NCI-H2107 treated with DMSO at 0.1 percent for 48 hours (cell line): ENCODE results near the gene TMEM50B.
"Not testable (repeated sequence)": the region's sequence is repeated elsewhere in the genome, so short reads cannot be mapped to it uniquely, and the experiment has no call there.

Experiments
- DNase-seq: peaks from one replicate; lab custom pipeline; 2025; ENCODE audit not compliant: unreplicated experiment; lab: John Stamatoyannopoulos, UW

The TMEM50B gene

DNA sequence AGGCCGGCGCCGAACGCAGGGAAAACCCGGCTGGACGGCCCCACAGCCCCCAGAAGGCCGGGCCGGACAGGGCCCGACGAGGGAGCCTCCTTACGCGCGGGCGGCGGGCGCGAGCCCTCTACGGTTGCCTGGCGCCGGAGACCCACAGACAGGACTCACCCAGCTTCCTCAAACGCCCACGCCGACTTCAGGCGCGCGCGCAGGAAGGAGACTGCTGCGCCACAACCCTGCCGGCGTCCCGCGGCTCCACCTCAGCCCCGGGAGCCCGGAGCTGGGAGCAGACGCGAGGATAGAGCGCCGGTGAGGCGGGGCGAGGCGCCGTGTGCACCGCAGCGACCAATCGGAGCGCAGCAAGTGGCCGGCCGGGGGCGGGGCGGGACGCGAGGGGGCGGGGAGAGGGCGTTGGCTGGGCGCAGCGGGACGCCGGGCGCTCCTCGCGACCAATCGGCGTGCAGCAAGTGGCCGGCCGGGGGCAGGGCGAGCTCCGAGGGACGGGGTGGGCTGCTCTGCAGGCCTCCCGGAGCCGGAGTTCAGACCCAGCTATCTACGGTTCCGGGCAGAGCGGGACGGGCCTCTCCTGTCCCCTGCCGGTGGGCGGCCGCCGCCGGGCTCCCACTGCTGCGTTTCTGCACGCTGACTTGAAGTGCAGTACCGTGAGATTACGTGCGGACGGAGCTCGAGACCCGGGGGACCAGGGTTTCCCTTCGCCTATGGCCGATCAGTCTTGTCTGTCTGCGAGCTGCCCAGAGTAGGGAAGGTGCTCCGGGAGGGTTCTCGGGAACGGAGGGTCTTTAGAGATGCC is at the start of gene TMEM50B:
Gene TMEM50B, minus strand, starts transcription at position 296 of the 802 bp plus-strand sequence. CDS start 11,089 bp downstream, outside the sequence.
- peak; percentile 79 for DNase-seq

DNA sequence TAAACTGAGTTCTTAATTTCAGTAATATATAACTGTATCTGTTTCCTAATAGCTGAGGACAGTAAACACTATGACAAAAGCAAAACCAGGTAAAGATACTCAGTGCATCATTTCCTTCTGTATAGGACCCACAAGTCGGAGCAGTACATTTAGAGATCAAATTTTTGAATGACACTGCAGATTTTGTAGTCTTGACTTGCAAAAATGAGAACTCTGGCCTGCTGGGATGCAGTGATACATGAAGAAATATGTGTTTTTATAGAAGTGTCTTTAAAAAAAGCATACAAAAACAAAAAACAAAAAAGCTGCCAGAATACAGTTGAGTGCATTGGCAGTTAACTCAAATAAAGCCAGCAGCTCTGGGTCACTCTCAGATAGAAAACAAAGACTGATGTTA is 43.2 kb upstream of the TMEM50B start:
- DNase-seq = no peak

DNA sequence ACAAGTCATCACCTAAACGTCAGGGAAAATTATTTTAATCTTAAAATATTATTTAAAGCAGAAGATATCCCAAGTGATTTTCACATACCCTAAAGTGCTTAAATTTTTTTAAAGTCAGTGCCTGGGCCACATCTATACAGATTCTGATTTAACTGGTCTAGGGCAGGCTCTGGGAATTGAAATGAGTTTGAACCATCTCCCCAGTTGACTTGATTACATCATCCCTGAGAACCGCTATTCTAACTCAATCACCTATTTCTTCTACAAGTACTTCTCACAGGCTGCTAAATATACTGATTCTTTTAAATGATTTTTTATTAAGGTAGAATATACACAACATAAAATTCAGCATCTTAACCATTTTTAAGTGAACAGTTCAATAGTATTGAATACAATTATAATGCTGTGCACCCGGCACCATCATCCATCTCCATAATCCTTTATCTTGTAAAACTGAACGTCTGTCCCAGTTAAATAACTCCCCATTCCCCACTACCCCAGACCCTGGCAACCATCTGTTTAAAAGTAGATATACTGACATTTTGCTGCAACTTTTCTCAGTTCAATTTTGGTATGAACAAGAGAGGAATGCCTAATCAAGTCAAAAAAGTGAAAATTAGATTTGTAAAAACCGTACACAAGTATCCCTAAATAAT is 42.7 kb upstream of the TMEM50B start:
- no peak for DNase-seq

DNA sequence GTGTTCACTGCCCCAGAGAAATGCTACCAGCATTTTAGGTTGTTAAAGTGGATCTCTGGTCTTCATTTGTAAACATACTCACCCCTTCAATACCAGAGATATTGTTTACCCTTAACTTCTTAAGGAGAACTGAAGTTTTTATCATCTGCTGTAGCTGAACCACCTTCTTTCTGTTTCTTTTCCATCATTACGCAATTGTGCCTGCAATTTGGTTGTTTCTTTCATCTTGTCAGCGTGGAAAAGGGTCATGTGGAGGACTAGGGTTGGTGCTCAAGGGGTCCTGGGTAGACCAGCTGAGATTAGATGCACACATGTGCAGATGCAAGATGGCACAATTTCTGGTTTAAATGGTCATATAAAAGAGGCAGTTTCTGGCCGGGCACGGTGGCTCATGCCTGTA is 39.1 kb upstream of the TMEM50B start:
- DNase-seq = no peak

DNA sequence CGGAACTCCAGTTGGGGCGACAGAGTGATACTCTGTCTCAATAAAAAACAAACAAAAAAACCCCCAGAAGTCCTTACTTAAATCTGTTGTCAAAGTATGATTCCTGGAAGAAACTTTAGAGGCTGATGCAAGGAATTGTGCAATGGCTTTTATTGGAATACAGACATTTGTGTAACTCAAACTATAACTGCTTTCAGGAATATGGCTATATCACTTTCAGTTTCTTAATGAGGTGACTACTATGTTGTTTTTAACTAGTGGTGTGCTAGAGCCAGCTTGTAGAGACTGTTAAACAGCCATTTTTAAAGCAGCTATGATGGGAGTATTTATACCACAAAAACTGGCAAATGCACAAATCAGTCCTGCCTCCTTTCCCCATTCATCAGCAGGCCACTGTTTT is 34.5 kb upstream of the TMEM50B start:
- no peak for DNase-seq

DNA sequence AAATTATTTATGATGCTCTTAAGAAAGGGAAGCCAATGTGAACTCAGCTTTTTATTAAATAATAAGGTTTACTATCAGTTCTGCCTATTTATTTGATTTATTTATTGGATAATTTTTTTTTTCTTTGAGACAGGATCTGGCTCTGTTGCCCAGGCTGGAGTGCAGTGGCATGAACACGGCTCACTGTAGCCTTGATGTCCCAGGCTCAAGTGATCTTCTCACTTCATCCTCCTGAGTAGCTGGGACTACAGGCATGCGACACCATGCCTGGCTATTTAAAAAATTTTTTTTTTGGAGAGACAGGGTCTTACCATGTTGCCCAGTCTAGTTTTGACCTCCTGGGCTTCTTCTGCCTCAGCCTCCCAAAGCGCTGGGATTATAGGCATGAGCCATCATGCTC is 32.7 kb upstream of the TMEM50B start:
- DNase-seq = no peak

DNA sequence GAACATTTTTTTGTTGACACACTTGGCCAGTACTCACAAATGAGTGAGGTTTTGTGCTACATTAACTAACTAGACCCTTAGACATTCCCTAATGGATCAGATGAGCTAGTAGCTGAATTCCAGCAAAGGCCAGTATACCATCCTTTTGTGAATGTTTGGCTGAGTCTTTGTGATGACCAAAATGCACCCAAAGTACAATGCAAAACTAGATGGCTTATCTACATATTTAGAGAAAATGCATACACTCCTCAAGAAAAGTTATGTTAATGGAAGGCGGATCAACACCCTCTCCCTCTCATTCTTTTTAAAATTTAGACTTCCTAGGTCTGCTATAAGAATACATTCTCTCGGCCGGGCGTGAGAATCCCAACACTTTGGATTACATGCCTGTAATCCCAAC is 31.9 kb upstream of the TMEM50B start:
- no peak for DNase-seq

DNA sequence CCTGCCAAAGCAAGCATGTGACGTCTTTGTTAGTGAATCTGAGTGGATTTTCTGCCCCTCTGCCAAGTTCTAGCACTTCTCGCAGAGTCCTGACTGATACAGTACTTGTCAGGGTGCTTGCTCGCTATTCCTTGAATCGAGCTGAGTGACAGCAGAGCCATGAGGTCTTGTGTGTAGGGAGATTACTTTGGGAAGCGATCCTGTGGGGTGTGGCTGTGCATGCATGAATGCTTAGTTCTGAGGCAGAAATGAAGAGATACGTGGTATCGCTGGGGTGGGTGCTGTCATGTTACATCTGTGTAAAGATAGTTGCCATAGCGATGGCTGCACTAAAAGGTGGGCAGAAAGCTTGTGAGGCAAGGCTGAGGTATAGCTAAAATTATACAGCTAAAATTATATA is 31.1 kb upstream of the TMEM50B start:
- DNase-seq = no peak

DNA sequence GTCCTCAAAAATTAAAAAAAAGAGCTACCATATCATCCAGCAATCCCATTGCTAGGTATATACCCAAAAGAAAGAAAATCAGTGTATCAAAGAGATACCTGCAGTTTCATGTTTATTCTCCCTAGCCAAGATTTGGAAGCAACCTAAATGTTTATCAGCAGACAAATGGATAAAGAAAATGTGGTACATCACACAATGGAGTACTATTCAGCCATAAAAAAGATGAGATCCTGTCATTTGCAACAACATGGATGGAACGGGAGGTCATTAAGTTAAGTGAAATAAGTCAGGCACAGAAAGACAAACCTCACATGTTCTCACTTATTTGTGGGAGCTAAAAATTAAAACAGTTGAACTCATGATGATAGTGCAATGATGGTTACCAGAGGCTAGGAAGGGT is 27.2 kb upstream of the TMEM50B start:
- DNase-seq = not testable (repeated sequence)

DNA sequence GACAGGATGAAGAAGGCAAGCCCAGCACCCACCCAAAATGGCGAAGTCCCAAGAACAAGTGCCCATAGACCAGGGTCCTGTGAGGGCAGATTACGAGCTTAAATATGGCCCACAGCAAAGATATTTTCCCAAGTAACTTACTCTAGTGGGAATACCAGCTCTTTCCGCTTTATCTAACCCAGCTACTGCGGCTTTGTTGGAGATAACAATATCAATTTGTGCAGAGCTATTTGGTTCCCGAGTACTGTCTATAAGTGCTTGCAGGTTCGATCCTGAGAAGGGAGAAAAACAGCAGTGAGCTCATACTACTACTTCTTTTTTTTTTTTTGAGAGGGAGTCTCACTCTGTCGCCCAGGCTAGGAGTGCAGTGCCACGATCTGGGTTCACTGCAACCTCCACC is 26.1 kb upstream of the TMEM50B start:
- DNase-seq = no peak

DNA sequence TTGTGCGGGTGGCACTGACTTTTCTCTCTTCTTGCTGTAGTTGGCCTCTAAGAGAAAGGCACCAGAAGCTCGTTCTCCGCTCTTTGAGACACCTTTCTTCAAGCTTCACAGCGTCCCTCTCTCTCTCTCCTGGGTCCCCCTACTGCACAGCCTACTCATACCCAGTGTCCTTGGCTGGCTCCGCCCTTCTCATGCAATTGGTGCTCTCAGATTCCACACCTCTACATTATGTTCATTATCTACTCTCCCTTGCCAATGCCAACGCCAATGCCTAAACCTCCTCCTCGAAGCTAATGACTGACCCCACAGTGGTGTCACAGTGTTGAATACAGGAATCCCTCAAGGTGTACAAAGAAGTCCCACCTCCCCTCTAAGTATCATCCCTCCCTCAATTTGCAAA is 16.6 kb upstream of the TMEM50B start:
- no peak for DNase-seq

DNA sequence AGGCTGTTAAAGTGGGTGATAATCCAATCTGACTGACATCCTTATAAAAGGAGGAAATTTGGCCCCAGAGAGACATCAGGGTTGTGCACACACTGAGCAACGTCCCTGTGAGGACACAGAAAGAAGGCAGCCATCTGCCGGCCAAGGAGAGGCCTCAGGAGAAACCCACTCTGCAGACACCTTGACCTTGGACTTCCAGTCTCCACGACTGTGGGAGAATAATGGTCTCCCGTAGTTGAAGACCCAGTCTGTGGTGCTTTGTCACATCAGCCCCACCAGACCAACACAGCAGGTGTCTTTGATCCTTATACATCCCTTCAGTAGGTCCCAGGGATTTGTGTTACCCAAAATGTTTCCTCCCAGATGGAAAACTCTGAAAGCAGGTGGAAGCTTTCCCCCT is 16.0 kb upstream of the TMEM50B start:
- no peak for DNase-seq

DNA sequence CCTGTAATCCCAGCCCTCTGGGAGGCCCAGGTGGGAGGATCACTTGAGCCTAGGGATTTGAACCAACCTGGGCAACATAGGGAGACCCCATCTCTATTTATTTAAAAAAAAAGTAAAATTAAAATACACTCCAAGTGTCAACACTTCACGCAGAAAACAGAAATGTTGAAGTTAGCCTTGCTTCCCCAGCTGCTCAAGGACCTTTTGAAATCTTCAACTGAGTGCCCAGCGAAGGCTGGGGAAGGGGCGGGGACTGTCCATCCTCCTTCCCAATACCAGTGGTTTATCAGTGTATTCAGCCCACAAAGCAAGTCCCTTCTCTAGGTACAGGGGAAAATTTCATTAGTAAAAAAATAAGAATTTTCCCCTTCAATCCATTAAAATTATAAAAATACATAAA is 14.0 kb upstream of the TMEM50B start:
- DNase-seq = no peak

DNA sequence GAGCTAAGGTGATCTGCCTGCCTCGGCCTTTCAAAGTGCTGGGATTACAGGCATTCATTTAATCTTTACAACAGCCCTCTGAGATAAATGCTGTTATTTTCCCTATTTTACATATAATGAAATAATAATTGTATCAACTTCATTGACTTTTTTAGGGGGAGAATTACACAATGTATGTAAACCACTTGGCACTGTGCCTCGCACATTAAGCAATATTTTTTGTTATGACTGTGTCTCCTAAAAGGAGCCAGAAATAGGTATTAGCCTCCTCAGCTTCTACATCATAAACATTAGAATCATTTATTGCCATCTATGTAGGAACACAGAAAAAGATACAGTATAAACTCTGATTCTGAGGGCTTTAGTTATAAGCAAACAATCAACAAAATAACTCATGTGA is 12.8 kb upstream of the TMEM50B start:
- no peak for DNase-seq

DNA sequence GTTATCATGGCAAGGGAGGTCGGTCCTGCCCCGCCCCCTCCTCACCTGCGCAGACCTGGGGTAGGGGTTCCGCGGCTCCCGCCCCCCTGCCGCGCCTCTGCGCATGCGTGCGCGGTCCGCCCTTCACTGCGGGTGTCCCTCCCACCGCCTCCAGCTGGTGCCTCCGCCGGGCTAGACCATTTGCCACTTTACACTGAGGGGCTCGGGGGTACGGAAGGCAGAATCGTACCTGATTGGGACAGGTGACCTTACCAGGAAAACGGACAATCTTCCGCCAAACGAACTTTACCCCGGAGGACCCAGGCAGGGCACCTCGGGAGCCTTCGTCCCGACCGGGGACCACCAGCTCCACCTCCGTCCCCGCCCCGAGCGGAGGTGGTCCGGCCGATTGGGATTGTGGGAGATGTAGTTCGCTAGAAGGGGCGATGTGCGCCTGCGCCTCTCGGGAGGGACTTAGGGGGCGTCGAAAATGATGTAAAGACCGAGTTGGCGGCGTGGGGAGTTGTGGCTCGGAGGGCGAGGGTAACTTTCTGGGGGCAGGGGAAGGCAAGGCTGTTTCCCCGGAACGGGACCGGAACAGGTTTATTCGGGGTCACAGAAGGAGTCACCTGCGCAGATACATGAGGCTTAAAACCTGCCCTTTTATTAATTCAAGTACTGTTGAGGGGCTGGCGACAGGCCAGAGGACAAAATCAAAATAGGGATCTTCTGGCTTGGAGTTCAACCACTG is 11.8 kb upstream of the TMEM50B start, which contains the start of gene DNAJC28:
Gene DNAJC28, minus strand, starts transcription at position 344 of the 730 bp plus-strand sequence. CDS start 2,323 bp downstream, outside the sequence.
- DNase-seq = peak; percentile 88

DNA sequence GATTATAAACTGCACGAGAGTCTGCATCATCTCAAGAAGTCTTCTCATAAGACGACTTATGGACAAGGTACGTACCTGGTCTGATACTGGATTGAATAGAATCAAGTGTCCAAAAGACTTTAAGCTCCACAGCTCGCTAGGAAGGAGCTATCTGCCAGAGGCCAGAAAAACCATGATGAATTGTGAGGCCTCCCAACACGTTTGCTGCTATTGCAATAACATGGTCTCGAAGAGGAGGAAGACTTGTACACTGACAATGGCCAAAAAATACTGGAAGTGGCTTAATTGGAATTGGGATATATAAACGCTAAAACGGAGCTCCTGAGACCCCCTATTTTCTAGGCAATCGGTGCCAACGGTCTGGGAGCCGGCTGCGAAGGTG is 11.2 kb upstream of the TMEM50B start:
- DNase-seq = no peak

DNA sequence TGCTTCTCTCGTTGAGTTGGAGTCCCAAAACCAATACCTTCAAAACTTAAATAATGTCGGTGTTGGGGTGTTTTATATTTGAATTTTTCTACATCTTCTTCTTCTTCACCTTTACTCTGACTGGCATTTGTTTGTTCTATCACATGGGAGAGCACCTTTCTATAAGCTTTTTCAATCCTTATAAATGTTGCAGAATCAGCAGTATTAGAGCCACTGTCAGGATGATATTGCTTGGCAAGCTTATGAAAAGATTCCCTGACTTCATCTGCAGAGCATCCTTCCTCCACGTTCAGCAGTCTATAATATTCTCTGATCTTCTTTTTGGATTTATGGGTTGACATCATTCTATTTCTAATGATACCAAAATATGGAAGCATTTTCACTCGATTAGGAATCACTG is 9.2 kb upstream of the TMEM50B start:
- DNase-seq = no peak

DNA sequence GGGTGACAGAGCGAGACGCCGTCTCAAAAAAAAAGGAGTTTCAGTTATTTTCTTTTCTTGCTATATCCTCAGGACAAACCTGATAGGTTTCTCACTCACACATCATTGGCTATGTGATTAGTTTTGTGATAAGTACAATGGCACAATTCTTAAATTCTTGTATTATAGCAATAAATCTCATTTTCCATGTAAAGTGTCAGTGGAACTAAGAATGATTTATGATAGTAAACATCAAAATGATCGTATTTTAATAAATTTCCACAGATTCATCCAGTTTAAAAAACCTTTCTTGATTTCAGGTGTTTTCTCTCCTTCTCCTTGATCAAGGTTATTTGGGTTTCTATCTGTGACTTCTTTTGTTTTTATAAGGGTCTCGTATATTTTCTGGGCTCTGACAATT is 8.2 kb upstream of the TMEM50B start:
- no peak for DNase-seq

DNA sequence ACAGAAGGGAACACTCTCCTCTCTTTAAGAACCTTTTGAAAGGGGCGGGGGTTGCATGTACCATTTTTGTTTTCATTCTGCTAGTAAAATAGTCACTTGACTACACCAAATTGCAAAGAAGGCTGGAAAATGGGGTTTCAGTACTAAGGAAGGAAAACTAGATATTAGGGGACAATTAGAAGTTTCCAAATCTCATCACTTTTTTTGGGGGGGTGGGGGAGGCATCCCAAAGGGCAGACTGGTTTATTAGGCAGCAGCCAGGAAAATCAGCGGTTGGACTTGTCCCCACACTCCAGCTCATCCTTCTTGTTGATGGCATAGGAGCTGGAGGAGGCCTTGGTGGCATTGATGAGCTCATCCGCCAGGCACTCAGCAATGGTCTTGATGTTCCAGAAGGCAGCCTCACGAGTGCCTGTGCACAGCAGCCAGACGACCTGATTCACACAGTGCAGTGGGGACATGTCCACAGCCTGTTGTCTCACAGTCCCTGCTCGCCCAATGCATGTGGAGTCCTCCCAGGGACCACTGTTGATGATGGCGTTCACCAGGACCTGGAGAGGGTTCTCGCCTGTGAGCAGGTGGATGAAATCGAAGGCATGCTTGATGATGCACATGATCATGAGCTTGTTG is 1.7 kb upstream of the TMEM50B start:
- no peak for DNase-seq

DNA sequence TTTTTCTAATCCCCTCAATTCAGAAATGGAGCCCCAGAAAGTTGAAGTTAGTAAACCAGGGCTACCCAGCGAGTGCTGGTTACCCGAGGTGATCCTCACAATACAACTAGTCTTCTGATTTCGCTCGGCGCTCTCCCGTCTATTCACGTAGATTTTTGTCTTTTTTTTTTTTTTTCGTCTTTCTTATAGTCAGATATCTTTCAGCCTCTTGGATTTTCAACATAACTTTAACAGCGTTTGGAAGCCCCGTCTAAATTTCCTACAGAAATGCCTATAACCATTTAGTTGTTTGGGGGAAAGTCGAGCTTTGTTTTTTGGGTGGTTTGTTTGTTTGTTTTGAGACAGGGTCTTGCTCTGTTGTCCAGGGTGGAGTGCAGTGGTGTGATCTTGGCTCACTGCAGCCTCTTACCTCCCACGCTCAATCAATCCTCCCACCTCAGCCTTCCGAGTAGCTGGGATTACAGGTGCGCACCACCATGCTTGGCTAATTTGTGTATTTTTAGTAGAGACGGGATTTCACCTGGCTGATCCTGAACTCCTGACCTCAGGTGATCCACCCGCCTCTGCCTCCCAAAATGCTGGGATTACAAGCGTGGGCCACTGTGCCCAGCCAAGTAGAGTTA is 818 bp upstream of the TMEM50B start:
- no peak for DNase-seq
